ENCODE results near the gene AGPAT3.

AGPAT3 gene

GRCh38 chr21:43983860-43984420 is 118.9 kb downstream of the AGPAT3 start:
- Histone ChIP-seq H3K4me1 (ENCODE audit: control insufficient read depth in 1 of 2, insufficient read depth in 2 of 2, low read length in 2 of 2) (no peaks in the 10 kb centered on the region), H3K27me3 (ENCODE audit: control insufficient read depth in 1 of 2, insufficient read depth in 2 of 2, low read length in 2 of 2) (no peaks in the 10 kb centered on the region), H3K27ac (ENCODE audit: low read depth, low read length) (no peak overlapping the region), H3K4me3 (ENCODE audit: low read depth in 1 of 2, low read length in 2 of 2) (no peak overlapping the region), H3K9ac (ENCODE audit: low read depth in 1 of 2, low read length in 2 of 2) (no peak overlapping the region), H3K36me3 (ENCODE audit: control insufficient read depth in 1 of 2, insufficient read depth in 2 of 2, low read length in 2 of 2) (peaks cover 7 to 29% of the 10 kb centered on the region in 2 donors), H3K9me3 (ENCODE audit: control insufficient read depth in 1 of 2, low read length in 2 of 2) (no peaks in the 10 kb centered on the region)

- no peak overlapping the region for H3K27ac ChIP-seq (ENCODE audit: low read depth, low read length)
- H3K27me3 ChIP-seq (ENCODE audit: control insufficient read depth in 1 of 2, insufficient read depth in 2 of 2, low read length in 2 of 2) = no peaks in the 10 kb centered on the region
- H3K9me3 ChIP-seq (ENCODE audit: control insufficient read depth in 1 of 2, low read length in 2 of 2) = no peaks in the 10 kb centered on the region
- H3K9ac ChIP-seq (ENCODE audit: low read depth in 1 of 2, low read length in 2 of 2) = no peak overlapping the region
- H3K4me1 ChIP-seq (ENCODE audit: control insufficient read depth in 1 of 2, insufficient read depth in 2 of 2, low read length in 2 of 2) = no peaks in the 10 kb centered on the region
- H3K36me3 ChIP-seq (ENCODE audit: control insufficient read depth in 1 of 2, insufficient read depth in 2 of 2, low read length in 2 of 2) = peaks cover 7 to 24% of the 10 kb centered on the region in 2 donors
- no peak overlapping the region for H3K4me3 ChIP-seq (ENCODE audit: low read depth in 1 of 2, low read length in 2 of 2)
Measured at GRCh38 chr21:43984905-43985689, 120.1 kb downstream of the AGPAT3 start.

GRCh38 chr21:43985690-43986251 is 120.7 kb downstream of the AGPAT3 start:
- no peaks in the 10 kb centered on the region for H3K9me3 ChIP-seq (ENCODE audit: control insufficient read depth in 1 of 2, low read length in 2 of 2)
- H3K4me3 ChIP-seq (ENCODE audit: low read depth in 1 of 2, low read length in 2 of 2) = no peak overlapping the region
- no peak overlapping the region for H3K27ac ChIP-seq (ENCODE audit: low read depth, low read length)
- no peak overlapping the region for H3K9ac ChIP-seq (ENCODE audit: low read depth in 1 of 2, low read length in 2 of 2)
- H3K36me3 ChIP-seq (ENCODE audit: control insufficient read depth in 1 of 2, insufficient read depth in 2 of 2, low read length in 2 of 2) = peaks cover 7 to 18% of the 10 kb centered on the region in 2 donors
- no peaks in the 10 kb centered on the region for H3K27me3 ChIP-seq (ENCODE audit: control insufficient read depth in 1 of 2, insufficient read depth in 2 of 2, low read length in 2 of 2)
- H3K4me1 ChIP-seq (ENCODE audit: control insufficient read depth in 1 of 2, insufficient read depth in 2 of 2, low read length in 2 of 2) = no peaks in the 10 kb centered on the region

GRCh38 chr21:43986544-43987451 is 121.8 kb downstream of the AGPAT3 start:
- H3K9ac ChIP-seq (ENCODE audit: low read depth in 1 of 2, low read length in 2 of 2) = no peak overlapping the region
- H3K36me3 ChIP-seq (ENCODE audit: control insufficient read depth in 1 of 2, insufficient read depth in 2 of 2, low read length in 2 of 2) = peaks cover 3 to 9% of the 10 kb centered on the region in 2 donors
- H3K4me3 ChIP-seq (ENCODE audit: low read depth in 1 of 2, low read length in 2 of 2) = no peak overlapping the region
- H3K9me3 ChIP-seq (ENCODE audit: control insufficient read depth in 1 of 2, low read length in 2 of 2) = no peaks in the 10 kb centered on the region
- H3K27me3 ChIP-seq (ENCODE audit: control insufficient read depth in 1 of 2, insufficient read depth in 2 of 2, low read length in 2 of 2) = no peaks in the 10 kb centered on the region
- no peaks in the 10 kb centered on the region for H3K4me1 ChIP-seq (ENCODE audit: control insufficient read depth in 1 of 2, insufficient read depth in 2 of 2, low read length in 2 of 2)
- no peak overlapping the region for H3K27ac ChIP-seq (ENCODE audit: low read depth, low read length)

- no peaks in the 10 kb centered on the region for H3K9me3 ChIP-seq (ENCODE audit: control insufficient read depth in 1 of 2, low read length in 2 of 2)
- H3K27me3 ChIP-seq (ENCODE audit: control insufficient read depth in 1 of 2, insufficient read depth in 2 of 2, low read length in 2 of 2) = no peaks in the 10 kb centered on the region
- H3K27ac ChIP-seq (ENCODE audit: low read depth, low read length) = no peak overlapping the region
- H3K4me1 ChIP-seq (ENCODE audit: control insufficient read depth in 1 of 2, insufficient read depth in 2 of 2, low read length in 2 of 2) = no peaks in the 10 kb centered on the region
- peaks cover 0 to 2% of the 10 kb centered on the region in 2 donors for H3K36me3 ChIP-seq (ENCODE audit: control insufficient read depth in 1 of 2, insufficient read depth in 2 of 2, low read length in 2 of 2)
- no peak overlapping the region for H3K9ac ChIP-seq (ENCODE audit: low read depth in 1 of 2, low read length in 2 of 2)
- no peak overlapping the region for H3K4me3 ChIP-seq (ENCODE audit: low read depth in 1 of 2, low read length in 2 of 2)
Measured at GRCh38 chr21:43987509-43987908, 122.5 kb downstream of the AGPAT3 start.

- Histone ChIP-seq H3K9ac (ENCODE audit: low read depth in 1 of 2, low read length in 2 of 2) (no peak overlapping the region), H3K4me1 (ENCODE audit: control insufficient read depth in 1 of 2, insufficient read depth in 2 of 2, low read length in 2 of 2) (no peaks in the 10 kb centered on the region), H3K9me3 (ENCODE audit: control insufficient read depth in 1 of 2, low read length in 2 of 2) (no peaks in the 10 kb centered on the region), H3K4me3 (ENCODE audit: low read depth in 1 of 2, low read length in 2 of 2) (no peak overlapping the region), H3K27me3 (ENCODE audit: control insufficient read depth in 1 of 2, insufficient read depth in 2 of 2, low read length in 2 of 2) (no peaks in the 10 kb centered on the region), H3K27ac (ENCODE audit: low read depth, low read length) (no peak overlapping the region), H3K36me3 (ENCODE audit: control insufficient read depth in 1 of 2, insufficient read depth in 2 of 2, low read length in 2 of 2) (no peaks in the 10 kb centered on the region)
Measured at GRCh38 chr21:43988016-43988415, 123.0 kb downstream of the AGPAT3 start.

- no peaks in the 10 kb centered on the region for H3K36me3 ChIP-seq (ENCODE audit: control insufficient read depth in 1 of 2, insufficient read depth in 2 of 2, low read length in 2 of 2)
- no peak overlapping the region for H3K27ac ChIP-seq (ENCODE audit: low read depth, low read length)
- no peaks in the 10 kb centered on the region for H3K4me1 ChIP-seq (ENCODE audit: control insufficient read depth in 1 of 2, insufficient read depth in 2 of 2, low read length in 2 of 2)
- H3K27me3 ChIP-seq (ENCODE audit: control insufficient read depth in 1 of 2, insufficient read depth in 2 of 2, low read length in 2 of 2) = no peaks in the 10 kb centered on the region
- no peak overlapping the region for H3K4me3 ChIP-seq (ENCODE audit: low read depth in 1 of 2, low read length in 2 of 2)
- H3K9me3 ChIP-seq (ENCODE audit: control insufficient read depth in 1 of 2, low read length in 2 of 2) = no peaks in the 10 kb centered on the region
- H3K9ac ChIP-seq (ENCODE audit: low read depth in 1 of 2, low read length in 2 of 2) = no peak overlapping the region
Measured at GRCh38 chr21:43988506-43989230, 123.6 kb downstream of the AGPAT3 start.

GRCh38 chr21:43989401-43989800 is 124.4 kb downstream of the AGPAT3 start:
- Histone ChIP-seq H3K27ac (ENCODE audit: low read depth, low read length) (no peak overlapping the region), H3K36me3 (ENCODE audit: control insufficient read depth in 1 of 2, insufficient read depth in 2 of 2, low read length in 2 of 2) (no peaks in the 10 kb centered on the region), H3K4me3 (ENCODE audit: low read depth in 1 of 2, low read length in 2 of 2) (no peak overlapping the region), H3K4me1 (ENCODE audit: control insufficient read depth in 1 of 2, insufficient read depth in 2 of 2, low read length in 2 of 2) (no peaks in the 10 kb centered on the region), H3K9ac (ENCODE audit: low read depth in 1 of 2, low read length in 2 of 2) (no peak overlapping the region), H3K9me3 (ENCODE audit: control insufficient read depth in 1 of 2, low read length in 2 of 2) (no peaks in the 10 kb centered on the region), H3K27me3 (ENCODE audit: control insufficient read depth in 1 of 2, insufficient read depth in 2 of 2, low read length in 2 of 2) (no peaks in the 10 kb centered on the region)

- no peaks in the 10 kb centered on the region for H3K27me3 ChIP-seq (ENCODE audit: control insufficient read depth in 1 of 2, insufficient read depth in 2 of 2, low read length in 2 of 2)
- no peaks in the 10 kb centered on the region for H3K36me3 ChIP-seq (ENCODE audit: control insufficient read depth in 1 of 2, insufficient read depth in 2 of 2, low read length in 2 of 2)
- H3K4me1 ChIP-seq (ENCODE audit: control insufficient read depth in 1 of 2, insufficient read depth in 2 of 2, low read length in 2 of 2) = no peaks in the 10 kb centered on the region
- no peaks in the 10 kb centered on the region for H3K9me3 ChIP-seq (ENCODE audit: control insufficient read depth in 1 of 2, low read length in 2 of 2)
- no peak overlapping the region for H3K9ac ChIP-seq (ENCODE audit: low read depth in 1 of 2, low read length in 2 of 2)
- H3K27ac ChIP-seq (ENCODE audit: low read depth, low read length) = no peak overlapping the region
- H3K4me3 ChIP-seq (ENCODE audit: low read depth in 1 of 2, low read length in 2 of 2) = no peak overlapping the region
Measured at GRCh38 chr21:43991447-43991991, 126.5 kb downstream of the AGPAT3 start.
